Thyroid gland (tissue), 4 donors: ENCODE results near the gene SLC25A42. TPM values are rescaled to one million over a fixed set of nuclear protein-coding genes. Genes with fewer than 3 reads are reported as not detected.
"Not testable (repeated sequence)": the region's sequence is repeated elsewhere in the genome, so short reads cannot be mapped to it uniquely, and the experiment has no call there.

Experiments
- DNase-seq, 2 donors: peaks; one replicate each; pipeline ENCODE4 v3.0.0-alpha.2; 2019
- H3K27ac ChIP-seq, 3 donors: fragments of 200-600 bp; sonication (generic); 1 replicate in 2 of 3; 2 replicates in 1 of 3; pipeline ENCODE4 v1.5.1; 2016 to 2019; ENCODE audit warnings: mild to moderate bottlenecking in 1 of 3, moderate library complexity in 1 of 3
- H3K27me3 ChIP-seq: fragments of 200-600 bp; sonication (generic); one replicate; pipeline ENCODE4 v1.5.1; 2019
- H3K36me3 ChIP-seq, 2 donors: fragments of 200-600 bp; sonication (generic); one replicate each; pipeline ENCODE4 v1.5.1; 2016 to 2019
- H3K4me1 ChIP-seq, 2 donors: fragments of 200-600 bp; sonication (generic); one replicate each; pipeline ENCODE4 v1.5.1; 2017 to 2019
- H3K4me3 ChIP-seq, 3 donors: fragments of 200-600 bp; sonication (generic); replicated peaks in 1 of 3; 1 replicate in 2 of 3; 2 replicates in 1 of 3; pipeline ENCODE4 v1.5.1; 2016; ENCODE audit warnings: mild to moderate bottlenecking in 1 of 3
- H3K9me3 ChIP-seq: fragments of 200-600 bp; sonication (generic); one replicate; pipeline ENCODE4 v1.5.1; 2017
- CTCF ChIP-seq, 6 experiments: fragments of 200-600 bp in 3 of 6; fragments of 450-650 bp in 3 of 6; sonication (generic) in 3 of 6; IDR thresholded peaks; one replicate each; pipeline ENCODE4 v1.5.1; 2016 to 2019; ENCODE audit warnings: antibody characterized with exemption in 6 of 6, mild to moderate bottlenecking in 2 of 6, inconsistent platforms in 1 of 6, moderate library complexity in 1 of 6
- POLR2A ChIP-seq, 2 donors: fragments of 450-650 bp; IDR thresholded peaks; one replicate each; pipeline ENCODE4 v1.6.1; 2017; ENCODE audit warnings: antibody characterized with exemption in 2 of 2, mild to moderate bottlenecking in 2 of 2, moderate library complexity in 1 of 2
- WGBS, 2 donors: methylation state at CpG; one replicate each; pipeline ENCODE4 v1.1.5; 2017; 5-methylcytosine and 5-hydroxymethylcytosine counted together
- intact Hi-C: fragments of 100-400 bp; cut with DNase I; formaldehyde crosslinking; loops from one replicate; pipeline ENCODE4 v1.15.1; 2023
- total RNA-seq, 4 donors: library from RNA; depleted of rRNA; stranded (reverse); fragments of >200 nt; gene quantifications; one replicate each; pipeline ENCODE4 v1.2.3, GENCODE V29; 2016

The SLC25A42 gene
- 10 to 100 TPM; 28.0 to 43.9 (median 33.9) TPM for total RNA-seq

GRCh38 chr19:19063183-19064097, at the start of gene SLC25A42:
Gene SLC25A42, plus strand, starts transcription at chr19:19063994. Its CDS starts 32,131 bp downstream, at chr19:19096125.
- Histone ChIP-seq H3K4me1 (peaks cover 61 to 85% of the 10 kb centered on the region in 2 donors), H3K4me3 (peak within 1 kb of the TSS; percentile 44 to 56 (median 53)), H3K9me3 (no peaks in the 10 kb centered on the region), H3K27me3 (no peaks in the 10 kb centered on the region), H3K27ac (peak within 1 kb of the TSS; percentile 43 to 92 (median 84)), H3K36me3 (no peaks in the 10 kb centered on the region)
- intact Hi-C loops: no loop called here
- 5 to 9% methylated on average over 24 to 57 of the region's 77 CpGs for WGBS, 2 donors
- peak; percentile 100 for DNase-seq
- TF ChIP-seq POLR2A (IDR thresholded peaks at IDR 0.05) (peak; percentile 70 to 86), CTCF (IDR thresholded peaks at IDR 0.05) (no peak)

- H3K9me3 ChIP-seq: no peaks in the 10 kb centered on the region
- peaks cover 48 to 49% of the 10 kb centered on the region in 2 donors for H3K4me1 ChIP-seq
- no peaks in the 10 kb centered on the region for H3K27me3 ChIP-seq
- DNase-seq: no peak
- intact Hi-C loops: no loop called here
- H3K36me3 ChIP-seq: peaks cover 27 to 30% of the 10 kb centered on the region in 2 donors
- H3K4me3 ChIP-seq: no peak overlapping the region
- H3K27ac ChIP-seq: peak overlapping the region; percentile 45 to 96 (median 94)
- TF ChIP-seq CTCF (IDR thresholded peaks at IDR 0.05) (no peak), POLR2A (IDR thresholded peaks at IDR 0.05) (peak in 1 of 2 donors; percentile 10)
- 30 to 34% methylated on average over 3 of the region's 3 CpGs for WGBS, 2 donors
These were observed 42.7 kb upstream of the SLC25A42 start for GRCh38 chr19:19021115-19021514.

- DNase-seq: no peak
- no peak overlapping the region for H3K4me3 ChIP-seq
- WGBS, 2 donors: 84 to 92% methylated on average over 4 of the region's 4 CpGs
- H3K36me3 ChIP-seq: peaks cover 15 to 16% of the 10 kb centered on the region in 2 donors
- TF ChIP-seq POLR2A (IDR thresholded peaks at IDR 0.05) (no peak), CTCF (IDR thresholded peaks at IDR 0.05) (no peak)
- intact Hi-C loops: no loop called here
- no peaks in the 10 kb centered on the region for H3K9me3 ChIP-seq
- H3K4me1 ChIP-seq: peaks cover 60 to 61% of the 10 kb centered on the region in 2 donors
- H3K27me3 ChIP-seq: no peaks in the 10 kb centered on the region
- H3K27ac ChIP-seq: peak overlapping the region in 2 of 3 donors; percentile 94 to 96
These were observed 41.3 kb upstream of the SLC25A42 start for GRCh38 chr19:19022380-19022961.

- WGBS, 2 donors: 86 to 92% methylated on average over 1 of the region's 1 CpG
- H3K36me3 ChIP-seq, DNase-seq, H3K4me3 ChIP-seq, H3K9me3 ChIP-seq, H3K27me3 ChIP-seq, intact Hi-C loops: not testable (repeated sequence)
- Histone ChIP-seq H3K27ac (peak overlapping the region; percentile 30 to 96 (median 94)), H3K4me1 (peaks cover 67 to 68% of the 10 kb centered on the region in 2 donors)
These were observed 40.4 kb upstream of the SLC25A42 start for GRCh38 chr19:19023376-19023775.

GRCh38 chr19:19025861-19026260, 37.9 kb upstream of the SLC25A42 start:
- Histone ChIP-seq H3K27ac (peak overlapping the region; percentile 89 to 96 (median 94)), H3K9me3 (no peaks in the 10 kb centered on the region), H3K27me3 (no peaks in the 10 kb centered on the region), H3K4me3 (no peak overlapping the region), H3K36me3 (peaks cover 5 to 13% of the 10 kb centered on the region in 2 donors), H3K4me1 (peaks cover 67 to 68% of the 10 kb centered on the region in 2 donors)
- peak; percentile 34 to 48 for DNase-seq
- intact Hi-C loops: no loop called here
- TF ChIP-seq POLR2A (IDR thresholded peaks at IDR 0.05): no peak
- TF ChIP-seq CTCF (IDR thresholded peaks at IDR 0.05): no peak
- WGBS, 2 donors: 33 to 58% methylated on average over 11 of the region's 11 CpGs
